Measurements from ENCODE around the gene VGLL4. TPM values are rescaled to one million over a fixed set of nuclear protein-coding genes. Genes with fewer than 3 reads are reported as not detected.

Gene VGLL4
- polyA plus RNA-seq, 3 donors: 8.5 to 13.2 (median 10.0) TPM

DNA sequence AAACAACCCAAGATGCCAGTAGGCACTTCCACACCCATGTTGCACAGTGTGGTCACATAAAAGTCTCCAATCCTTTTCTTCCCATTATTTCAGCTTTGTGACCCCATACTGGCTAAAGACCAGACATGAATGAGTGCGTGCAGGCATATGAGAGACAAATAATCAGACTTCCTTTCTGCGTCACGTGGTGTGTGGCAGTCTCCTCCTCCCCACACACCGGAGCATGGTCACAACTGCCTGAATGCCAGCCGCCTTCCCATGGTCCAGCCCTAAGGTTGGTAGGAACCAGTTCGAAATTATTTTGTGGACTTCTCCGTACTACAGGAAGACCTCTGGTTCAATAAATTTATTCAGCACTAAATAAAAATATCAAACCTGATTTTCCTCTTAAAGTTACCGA, 65.5 kb downstream of the VGLL4 start:
- intact Hi-C loops (cut with micrococcal nuclease): no loop called here

GRCh38 chr3:11576453-11576852, 67.3 kb downstream of the VGLL4 start:
- no peak overlapping the region for H3K4me2 ChIP-seq (replicated peaks; ENCODE audit: extremely low read depth, low read length, poor library complexity, severe bottlenecking)
- Mint-ChIP-seq H3K27ac (peak overlapping the region in 3 of 7 donors; percentile 40 to 82 (median 76)), H3K36me3 (peaks cover 40 to 45% of the 10 kb centered on the region in 2 donors), H3K4me3 (no peak overlapping the region), H3K4me1 (peaks cover 8% of the 10 kb centered on the region), H3K27me3 (ENCODE audit: low read depth in 3 of 3) (no peaks in the 10 kb centered on the region), H3K9me3 (no peaks in the 10 kb centered on the region)
- TF ChIP-seq, protein P1, sequence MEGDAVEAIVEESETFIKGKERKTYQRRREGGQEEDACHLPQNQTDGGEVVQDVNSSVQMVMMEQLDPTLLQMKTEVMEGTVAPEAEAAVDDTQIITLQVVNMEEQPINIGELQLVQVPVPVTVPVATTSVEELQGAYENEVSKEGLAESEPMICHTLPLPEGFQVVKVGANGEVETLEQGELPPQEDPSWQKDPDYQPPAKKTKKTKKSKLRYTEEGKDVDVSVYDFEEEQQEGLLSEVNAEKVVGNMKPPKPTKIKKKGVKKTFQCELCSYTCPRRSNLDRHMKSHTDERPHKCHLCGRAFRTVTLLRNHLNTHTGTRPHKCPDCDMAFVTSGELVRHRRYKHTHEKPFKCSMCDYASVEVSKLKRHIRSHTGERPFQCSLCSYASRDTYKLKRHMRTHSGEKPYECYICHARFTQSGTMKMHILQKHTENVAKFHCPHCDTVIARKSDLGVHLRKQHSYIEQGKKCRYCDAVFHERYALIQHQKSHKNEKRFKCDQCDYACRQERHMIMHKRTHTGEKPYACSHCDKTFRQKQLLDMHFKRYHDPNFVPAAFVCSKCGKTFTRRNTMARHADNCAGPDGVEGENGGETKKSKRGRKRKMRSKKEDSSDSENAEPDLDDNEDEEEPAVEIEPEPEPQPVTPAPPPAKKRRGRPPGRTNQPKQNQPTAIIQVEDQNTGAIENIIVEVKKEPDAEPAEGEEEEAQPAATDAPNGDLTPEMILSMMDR (IDR thresholded peaks at IDR 0.05): no peak
- H3K4me3 ChIP-seq (replicated peaks in 1 of 3; ENCODE audit: low read depth in 2 of 3, low read length in 3 of 3): no peak overlapping the region
- H3K4me1 ChIP-seq (ENCODE audit: control insufficient read depth in 1 of 2, insufficient read depth in 2 of 2, low read length in 2 of 2): peaks cover 2% of the 10 kb centered on the region in 2 donors
- H3K27me3 ChIP-seq (ENCODE audit: control insufficient read depth in 2 of 2, insufficient read depth in 2 of 2, low read length in 2 of 2): no peaks in the 10 kb centered on the region
- H3K27ac ChIP-seq (ENCODE audit: low read depth in 1 of 2, low read length in 2 of 2): no peak overlapping the region
- peaks cover 7 to 51% of the 10 kb centered on the region in 2 donors for H3K36me3 ChIP-seq (replicated peaks in 1 of 2; ENCODE audit: control insufficient read depth in 1 of 2, insufficient read depth in 2 of 2, low read length in 2 of 2)
- no CpG with 5 or more reads among the region's 9 CpGs for WGBS (ENCODE audit: insufficient coverage)
- no peak overlapping the region for H2AFZ ChIP-seq (ENCODE audit: insufficient read depth, low read depth, low read length, poor library complexity, severe bottlenecking)
- peaks cover 62% of the 10 kb centered on the region for H4K20me1 ChIP-seq (ENCODE audit: insufficient read depth, low read length)
- H3K79me2 ChIP-seq (ENCODE audit: insufficient read depth, low read length): peaks cover 51% of the 10 kb centered on the region
- H3K9me3 ChIP-seq (replicated peaks in 1 of 2; ENCODE audit: control insufficient read depth in 1 of 2, insufficient read depth in 1 of 2, low read length in 2 of 2): no peaks in the 10 kb centered on the region
- no peak overlapping the region for H3K9ac ChIP-seq (ENCODE audit: insufficient read depth, low read length, poor library complexity, severe bottlenecking)
- no peak for DNase-seq
- intact Hi-C loops (cut with micrococcal nuclease): no loop called here

More for the DNA sequence above, 65.5 kb downstream of the VGLL4 start:
- H3K36me3 ChIP-seq (replicated peaks in 1 of 2; ENCODE audit: control insufficient read depth in 1 of 2, insufficient read depth in 2 of 2, low read length in 2 of 2): peaks cover 7 to 43% of the 10 kb centered on the region in 2 donors
- TF ChIP-seq, protein P1 (IDR thresholded peaks at IDR 0.05): no peak
- H3K27ac Mint-ChIP-seq: peak overlapping the region in 1 of 7 donors; percentile 70
- H3K79me2 ChIP-seq (ENCODE audit: insufficient read depth, low read length): peaks cover 58% of the 10 kb centered on the region
- no peak for DNase-seq
- no peaks in the 10 kb centered on the region for H3K27me3 ChIP-seq (ENCODE audit: control insufficient read depth in 2 of 2, insufficient read depth in 2 of 2, low read length in 2 of 2)
- H3K4me3 ChIP-seq (replicated peaks in 1 of 3; ENCODE audit: low read depth in 2 of 3, low read length in 3 of 3): no peak overlapping the region
- no peak overlapping the region for H3K9ac ChIP-seq (ENCODE audit: insufficient read depth, low read length, poor library complexity, severe bottlenecking)
- peaks cover 74% of the 10 kb centered on the region for H4K20me1 ChIP-seq (ENCODE audit: insufficient read depth, low read length)
- H3K27ac ChIP-seq (ENCODE audit: low read depth in 1 of 2, low read length in 2 of 2): no peak overlapping the region
- H3K36me3 Mint-ChIP-seq: peaks cover 34 to 35% of the 10 kb centered on the region in 2 donors
- H3K4me1 Mint-ChIP-seq: peaks cover 19% of the 10 kb centered on the region
- WGBS (ENCODE audit: insufficient coverage): 72% methylated on average over 4 of the region's 8 CpGs
- no peak overlapping the region for H3K4me2 ChIP-seq (replicated peaks; ENCODE audit: extremely low read depth, low read length, poor library complexity, severe bottlenecking)
- no peaks in the 10 kb centered on the region for H3K9me3 Mint-ChIP-seq
- no peak overlapping the region for H2AFZ ChIP-seq (ENCODE audit: insufficient read depth, low read depth, low read length, poor library complexity, severe bottlenecking)
- H3K4me1 ChIP-seq (ENCODE audit: control insufficient read depth in 1 of 2, insufficient read depth in 2 of 2, low read length in 2 of 2): peaks cover 14 to 16% of the 10 kb centered on the region in 2 donors
- no peak overlapping the region for H3K4me3 Mint-ChIP-seq
- no peaks in the 10 kb centered on the region for H3K9me3 ChIP-seq (replicated peaks in 1 of 2; ENCODE audit: control insufficient read depth in 1 of 2, insufficient read depth in 1 of 2, low read length in 2 of 2)
- no peaks in the 10 kb centered on the region for H3K27me3 Mint-ChIP-seq (ENCODE audit: low read depth in 3 of 3)
